H1 (cell line): Measurements from ENCODE around the gene DUS4L. TPM values are rescaled to one million over a fixed set of nuclear protein-coding genes. Genes with fewer than 3 reads are reported as not detected.

ENCODE experiments used
- CTCF ChIA-PET: fragments of 300-600 bp; sonication (Branson Sonifier 250); formaldehyde crosslinking; loops from one replicate; lab custom pipeline; 2021; ENCODE audit not compliant: partially characterized antibody; lab: Charles Lee
- POLR2A ChIA-PET: fragments of 300-600 bp; sonication (Branson Sonifier 250); formaldehyde crosslinking; loops from one replicate; lab custom pipeline; 2021; ENCODE audit warnings: inconsistent platforms; ENCODE audit not compliant: partially characterized antibody; lab: Charles Lee
- DNase-seq, 2 experiments: peaks; one replicate each; pipeline versions ENCODE4 v3.0.0 to v3.0.0-alpha.2; 2010 to 2022; ENCODE audit warnings: low spot score in 2 of 2, low read depth in 1 of 2, mixed read lengths in 1 of 2
- FAIRE-seq: peaks from 2 replicates; lab custom pipeline; 2011; peaks lifted over from hg19 to GRCh38; lab: Jason Lieb, UNC
- H2AFZ ChIP-seq: 2 replicates; pipeline ENCODE4 v1.8.1; 2012; ENCODE audit warnings: low read length, inconsistent platforms
- H2AK5ac ChIP-seq: 2 replicates; pipeline ENCODE4 v1.6.1; 2013; ENCODE audit warnings: low read depth, low read length
- H2BK120ac ChIP-seq: replicated peaks from 2 replicates; pipeline ENCODE3; 2013; ENCODE audit warnings: low read depth, low read length, inconsistent platforms
- H2BK12ac ChIP-seq: 2 replicates; pipeline ENCODE4 v1.6.1; 2013; ENCODE audit warnings: low read depth, low read length
- H2BK15ac ChIP-seq: 2 replicates; pipeline ENCODE4 v1.6.1; 2013; ENCODE audit warnings: low read length
- H2BK20ac ChIP-seq: 2 replicates; pipeline ENCODE4 v1.6.1; 2013; ENCODE audit warnings: low read length
- H2BK5ac ChIP-seq: 2 replicates; pipeline ENCODE4 v1.6.1; 2013; ENCODE audit warnings: low read depth, low read length
- H3K14ac ChIP-seq: 2 replicates; pipeline ENCODE4 v1.6.1; 2013; ENCODE audit warnings: inconsistent platforms; ENCODE audit not compliant: insufficient read length
- H3K18ac ChIP-seq: 2 replicates; pipeline ENCODE4 v1.6.1; 2013; ENCODE audit warnings: low read length; ENCODE audit errors: extremely low read depth
- H3K23ac ChIP-seq: 2 replicates; pipeline ENCODE4 v1.6.1; 2013; ENCODE audit warnings: inconsistent platforms; ENCODE audit not compliant: insufficient read length
- H3K23me2 ChIP-seq: 2 replicates; pipeline ENCODE4 v1.6.1; 2013; ENCODE audit warnings: low read depth, low read length
- H3K27ac ChIP-seq: 2 replicates; pipeline ENCODE4 v1.6.1; 2011; ENCODE audit warnings: low read depth, low read length, inconsistent platforms
- H3K27me3 ChIP-seq, 4 experiments: replicated peaks in 1 of 4; 1 replicate in 1 of 4; 2 replicates in 3 of 4; pipeline versions ENCODE4 v1.6.1 to v1.8.1; 2011 to 2013; ENCODE audit warnings: low read length in 3 of 4, mild to moderate bottlenecking in 3 of 4, inconsistent platforms in 2 of 4, mixed read lengths in 2 of 4, moderate library complexity in 1 of 4; ENCODE audit not compliant: control insufficient read depth in 3 of 4, insufficient read depth in 3 of 4; ENCODE audit errors: extremely low read depth in 1 of 4
- H3K36me3 ChIP-seq, 4 experiments: 2 replicates each; pipeline versions ENCODE4 v1.6.1 to v1.8.1; 2011 to 2013; ENCODE audit warnings: mild to moderate bottlenecking in 4 of 4, low read length in 3 of 4, moderate library complexity in 2 of 4, control low read depth in 1 of 4, inconsistent platforms in 1 of 4; ENCODE audit not compliant: insufficient read depth in 4 of 4, control insufficient read depth in 2 of 4
- H3K4ac ChIP-seq: replicated peaks from 2 replicates; pipeline ENCODE3; 2013; ENCODE audit warnings: low read length, low read depth, mixed read lengths, inconsistent platforms; ENCODE audit not compliant: insufficient read length
- H3K4me1 ChIP-seq, 4 experiments: replicated peaks in 1 of 4; 1 replicate in 1 of 4; 2 replicates in 3 of 4; pipeline versions ENCODE4 v1.6.1 to v1.8.1; 2011 to 2013; ENCODE audit warnings: low read length in 3 of 4, inconsistent platforms in 2 of 4, mixed read lengths in 1 of 4; ENCODE audit not compliant: insufficient read depth in 4 of 4, control insufficient read depth in 3 of 4
- H3K4me2 ChIP-seq, 2 experiments: 2 replicates each; pipeline versions ENCODE4 v1.6.1 to v1.8.1; 2011 to 2013; ENCODE audit warnings: low read depth in 2 of 2, low read length in 2 of 2, control low read depth in 1 of 2, inconsistent platforms in 1 of 2, mild to moderate bottlenecking in 1 of 2; ENCODE audit not compliant: insufficient read depth in 1 of 2
- H3K4me3 ChIP-seq, 4 experiments: fragments of 200-600, 300-600 bp in 1 of 4; sonication (generic), shearing (Covaris generic), sonication (Bioruptor Twin) in 1 of 4; 2 replicates each; pipeline versions ENCODE4 v1.5.1 to v1.8.1; 2011 to 2016; ENCODE audit warnings: low read length in 4 of 4, low read depth in 3 of 4, control low read depth in 2 of 4, inconsistent platforms in 2 of 4, mild to moderate bottlenecking in 2 of 4, mixed read lengths in 1 of 4, moderate library complexity in 1 of 4; ENCODE audit not compliant: insufficient read depth in 2 of 4; ENCODE audit errors: extremely low read depth in 1 of 4
- H3K56ac ChIP-seq: replicated peaks from 2 replicates; pipeline ENCODE3; 2013; ENCODE audit warnings: low read depth, mild to moderate bottlenecking, mixed read lengths, low read length, inconsistent platforms; ENCODE audit not compliant: insufficient read length
- H3K79me1 ChIP-seq: 2 replicates; pipeline ENCODE4 v1.6.1; 2013; ENCODE audit warnings: low read depth, low read length, control low read depth
- H3K79me2 ChIP-seq, 2 experiments: 2 replicates each; pipeline versions ENCODE4 v1.6.1 to v1.8.1; 2012 to 2013; ENCODE audit warnings: low read length in 2 of 2, mild to moderate bottlenecking in 2 of 2, inconsistent platforms in 1 of 2; ENCODE audit not compliant: insufficient read depth in 2 of 2, control insufficient read depth in 1 of 2
- H3K9ac ChIP-seq, 4 experiments: replicated peaks in 1 of 4; 1 replicate in 1 of 4; 2 replicates in 3 of 4; pipeline versions ENCODE4 v1.6.1 to v1.8.1; 2011 to 2013; ENCODE audit warnings: low read depth in 3 of 4, low read length in 3 of 4, control low read depth in 2 of 4, mild to moderate bottlenecking in 2 of 4, moderate library complexity in 2 of 4, inconsistent platforms in 1 of 4; ENCODE audit errors: extremely low read depth in 1 of 4
- H3K9me3 ChIP-seq, 2 experiments: 2 replicates each; pipeline versions ENCODE4 v1.6.1 to v1.8.1; 2012 to 2013; ENCODE audit warnings: mild to moderate bottlenecking in 2 of 2, moderate library complexity in 2 of 2, control low read depth in 1 of 2, inconsistent platforms in 1 of 2, low read depth in 1 of 2, low read length in 1 of 2, mixed read lengths in 1 of 2; ENCODE audit not compliant: insufficient read depth in 2 of 2
- H4K20me1 ChIP-seq, 2 experiments: replicated peaks in 1 of 2; 2 replicates each; pipeline versions ENCODE3 to v1.8.1; 2011 to 2013; ENCODE audit warnings: inconsistent platforms in 2 of 2, low read length in 2 of 2, mild to moderate bottlenecking in 1 of 2; ENCODE audit not compliant: insufficient read depth in 2 of 2, control insufficient read depth in 1 of 2
- H4K5ac ChIP-seq: 2 replicates; pipeline ENCODE4 v1.6.1; 2013; ENCODE audit warnings: low read length, low read depth, mixed read lengths, inconsistent platforms; ENCODE audit not compliant: insufficient read length
- H4K8ac ChIP-seq: 2 replicates; pipeline ENCODE4 v1.8.0; 2013; ENCODE audit warnings: mild to moderate bottlenecking, moderate library complexity, low read length, inconsistent platforms; ENCODE audit not compliant: insufficient read depth; ENCODE audit errors: extremely low read depth
- H4K91ac ChIP-seq: replicated peaks from 2 replicates; pipeline ENCODE3; 2013; ENCODE audit warnings: low read length, mixed read lengths, inconsistent platforms; ENCODE audit not compliant: insufficient read length
- ATF3 ChIP-seq: IDR thresholded peaks from 2 replicates; pipeline ENCODE4 v1.6.1; 2011; ENCODE audit warnings: low read depth, mild to moderate bottlenecking, low read length; ENCODE audit not compliant: insufficient read depth
- BCL11A ChIP-seq, 2 experiments: IDR thresholded peaks; one replicate each; pipeline ENCODE4 v1.6.1; 2011; ENCODE audit warnings: low read depth in 2 of 2, low read length in 2 of 2, mild to moderate bottlenecking in 2 of 2
- KDM5A ChIP-seq: fragments of 200-600 bp; IDR thresholded peaks from 2 replicates; pipeline ENCODE4 v1.7.1; 2012; ENCODE audit warnings: mild to moderate bottlenecking, low read length, inconsistent platforms, mixed read lengths
- MAX ChIP-seq: IDR thresholded peaks from 2 replicates; pipeline ENCODE4 v1.6.1; 2012; ENCODE audit warnings: inconsistent platforms
- POLR2AphosphoS5 ChIP-seq: IDR thresholded peaks from 2 replicates; pipeline ENCODE4 v1.6.1; 2011; ENCODE audit warnings: low read depth, low read length
- RAD21 ChIP-seq, 2 experiments: IDR thresholded peaks in 1 of 2; conservative IDR thresholded peaks in 1 of 2; 2 replicates each; pipeline ENCODE4 v1.6.1; 2011; ENCODE audit warnings: low read depth in 2 of 2, low read length in 2 of 2, improper control_type of control experiment in 1 of 2, inconsistent platforms in 1 of 2, mild to moderate bottlenecking in 1 of 2, moderate library complexity in 1 of 2
- RBBP5 ChIP-seq: IDR thresholded peaks from 2 replicates; pipeline ENCODE4 v1.7.1; 2012; ENCODE audit warnings: low read depth, mild to moderate bottlenecking, inconsistent platforms, low read length, moderate library complexity, borderline replicate concordance
- RNF2 ChIP-seq: fragments of 200-900, 300-1000 bp; sonication (generic); IDR thresholded peaks from 2 replicates; pipeline ENCODE4 v1.7.1; 2016; ENCODE audit warnings: borderline replicate concordance, low read depth, mild to moderate bottlenecking, antibody characterized with exemption, low read length; ENCODE audit not compliant: poor library complexity, severe bottlenecking; ENCODE audit errors: missing control alignments
- SAP30 ChIP-seq: fragments of 300-600 bp; sonication (generic); IDR thresholded peaks from 2 replicates; pipeline ENCODE4 v1.7.1; 2012; ENCODE audit warnings: low read length, moderate library complexity, mild to moderate bottlenecking, inconsistent platforms; ENCODE audit not compliant: insufficient read depth, insufficient replicate concordance
- SIX5 ChIP-seq: IDR thresholded peaks from 2 replicates; pipeline ENCODE4 v1.6.1; 2011; ENCODE audit warnings: mild to moderate bottlenecking, low read depth, low read length
- SP1 ChIP-seq: IDR thresholded peaks from 2 replicates; pipeline ENCODE4 v1.6.1; 2011; ENCODE audit warnings: low read depth, low read length
- SP2 ChIP-seq: IDR thresholded peaks from 2 replicates; pipeline ENCODE4 v1.6.1; 2012; ENCODE audit warnings: mild to moderate bottlenecking, low read length, inconsistent platforms
- polyA plus RNA-seq, 7 experiments: library from polyadenylated mRNA; depleted of rRNA in 3 of 7; stranded (reverse) in 5 of 7; unstranded in 2 of 7; fragments of >200 nt in 5 of 7; fragments of 200-250 nt in 2 of 7; gene quantifications; 1 replicate in 5 of 7; 2 replicates in 1 of 7; 4 replicates in 1 of 7; pipeline versions ENCODE4 v1.2.1 to v1.2.3, GENCODE V29; 2011 to 2013; ENCODE audit warnings: missing spikeins in 2 of 7, mixed read lengths in 2 of 7
- total RNA-seq: library from RNA; stranded (reverse); fragmentation: NEBNext Ultra II Directional; extraction: Animal tissue kit (Norgen Biotek cat#: 25700); gene quantifications from 2 replicates; pipeline ENCODE4 v1.2.1, GENCODE V29; 2021

The DUS4L gene
- total and polyA plus RNA-seq, 2 of the 8 experiments (the other 6 are each of a cell fraction or from before 2014, with no cell fraction given), result 6.1 to 11.5 TPM

- ChIA-PET CTCF (no interaction called here), POLR2A (interaction anchor here (0.6 kb wide), 1 partner anchor 66 kb away, joined by 3 read pairs; no protein-coding TSS in a partner anchor)
- H3K9me3 ChIP-seq, result no peaks in the 10 kb centered on the region
- H2BK5ac ChIP-seq, result no peak overlapping the region
- 0 out of 2 replicates have a peak, but pooled peaks cover under 1% of the 10 kb centered on the region for H3K79me1 ChIP-seq
- no peak overlapping the region for H2BK120ac ChIP-seq
- DNase-seq (no peak), FAIRE-seq (no peak)
- H3K18ac ChIP-seq, result no peak overlapping the region
- TF ChIP-seq RNF2 (no peak), SP1 (no peak), SAP30 (no peak), RAD21 (IDR thresholded peaks at IDR 0.05 in 1 of 2, conservative IDR thresholded peaks at IDR 0.05 in 1 of 2; ENCODE audit: low read depth in 2 of 2, low read length in 2 of 2) (no peak), MAX (no peak), BCL11A (IDR thresholded peaks at IDR 0.05; ENCODE audit: low read depth in 2 of 2, low read length in 2 of 2) (no peak), ATF3 (no peak), RBBP5 (no peak), KDM5A (no peak), POLR2AphosphoS5 (no peak), SIX5 (no peak), SP2 (no peak)
- no peak overlapping the region for H2BK20ac ChIP-seq
- no peak overlapping the region for H2AFZ ChIP-seq
- no peak overlapping the region for H3K56ac ChIP-seq
- H3K4me3 ChIP-seq, result no peak overlapping the region
- H2BK12ac ChIP-seq, result no peak overlapping the region
- H3K9ac ChIP-seq, result no peak overlapping the region
- no peaks in the 10 kb centered on the region for H3K36me3 ChIP-seq
- no peak overlapping the region for H3K23ac ChIP-seq
- H3K4me1 ChIP-seq, result peaks cover 0 to 7% (median 2%) of the 10 kb centered on the region in 4 experiments; a peak in 4 of 7 replicates
- no peak overlapping the region for H2AK5ac ChIP-seq
- H2BK15ac ChIP-seq, result no peak overlapping the region
- H4K91ac ChIP-seq, result no peak overlapping the region
- no peaks in the 10 kb centered on the region for H3K27me3 ChIP-seq
- no peak overlapping the region for H3K27ac ChIP-seq
- H3K14ac ChIP-seq, result no peak overlapping the region
- no peak overlapping the region for H4K8ac ChIP-seq
- no peaks in the 10 kb centered on the region for H3K79me2 ChIP-seq
- H3K23me2 ChIP-seq, result no peaks in the 10 kb centered on the region
- no peaks in the 10 kb centered on the region for H4K20me1 ChIP-seq
- H4K5ac ChIP-seq, result no peak overlapping the region
- no peak overlapping the region for H3K4me2 ChIP-seq
- H3K4ac ChIP-seq, result no peak overlapping the region
Measured at GRCh38 chr7:107534139-107534538, 29.6 kb upstream of the DUS4L start.
